Measurements from ENCODE around the gene PLCL2.

DNA sequence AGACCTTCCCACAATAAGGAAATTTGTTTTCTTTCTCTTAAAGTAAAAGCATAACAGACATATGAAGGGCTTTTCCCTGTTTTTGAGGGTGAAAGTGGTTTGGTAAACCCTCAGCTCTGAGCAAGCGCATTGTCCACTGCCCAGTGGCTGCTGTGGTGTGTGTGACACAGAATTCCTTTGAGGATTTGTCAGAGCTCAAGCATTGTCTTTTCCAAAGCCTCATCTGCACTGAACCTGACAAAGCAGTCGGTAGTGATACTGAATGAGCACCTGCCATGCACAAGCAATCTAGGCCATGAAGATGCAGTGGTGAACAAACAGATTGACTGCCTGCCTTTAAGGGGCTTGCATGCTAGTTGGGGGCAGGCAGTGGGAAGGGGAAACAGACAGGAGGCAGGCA lies 128.3 kb downstream of the PLCL2 start:
- TF ChIP-seq, protein P1, sequence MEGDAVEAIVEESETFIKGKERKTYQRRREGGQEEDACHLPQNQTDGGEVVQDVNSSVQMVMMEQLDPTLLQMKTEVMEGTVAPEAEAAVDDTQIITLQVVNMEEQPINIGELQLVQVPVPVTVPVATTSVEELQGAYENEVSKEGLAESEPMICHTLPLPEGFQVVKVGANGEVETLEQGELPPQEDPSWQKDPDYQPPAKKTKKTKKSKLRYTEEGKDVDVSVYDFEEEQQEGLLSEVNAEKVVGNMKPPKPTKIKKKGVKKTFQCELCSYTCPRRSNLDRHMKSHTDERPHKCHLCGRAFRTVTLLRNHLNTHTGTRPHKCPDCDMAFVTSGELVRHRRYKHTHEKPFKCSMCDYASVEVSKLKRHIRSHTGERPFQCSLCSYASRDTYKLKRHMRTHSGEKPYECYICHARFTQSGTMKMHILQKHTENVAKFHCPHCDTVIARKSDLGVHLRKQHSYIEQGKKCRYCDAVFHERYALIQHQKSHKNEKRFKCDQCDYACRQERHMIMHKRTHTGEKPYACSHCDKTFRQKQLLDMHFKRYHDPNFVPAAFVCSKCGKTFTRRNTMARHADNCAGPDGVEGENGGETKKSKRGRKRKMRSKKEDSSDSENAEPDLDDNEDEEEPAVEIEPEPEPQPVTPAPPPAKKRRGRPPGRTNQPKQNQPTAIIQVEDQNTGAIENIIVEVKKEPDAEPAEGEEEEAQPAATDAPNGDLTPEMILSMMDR (IDR thresholded peaks at IDR 0.05) = no peak
- TF ChIP-seq POLR2A (IDR thresholded peaks at IDR 0.05; ENCODE audit: low read depth) (no peak), POLR2AphosphoS5 (IDR thresholded peaks at IDR 0.05) (no peak), EP300 (IDR thresholded peaks at IDR 0.05) (no peak)

Measured in esophagus muscularis mucosa (tissue), 4 donors.